ENCODE results near the gene GRK3.
"Not testable (repeated sequence)": the region's sequence is repeated elsewhere in the genome, so short reads cannot be mapped to it uniquely, and the experiment has no call there.

Gene GRK3

DNA sequence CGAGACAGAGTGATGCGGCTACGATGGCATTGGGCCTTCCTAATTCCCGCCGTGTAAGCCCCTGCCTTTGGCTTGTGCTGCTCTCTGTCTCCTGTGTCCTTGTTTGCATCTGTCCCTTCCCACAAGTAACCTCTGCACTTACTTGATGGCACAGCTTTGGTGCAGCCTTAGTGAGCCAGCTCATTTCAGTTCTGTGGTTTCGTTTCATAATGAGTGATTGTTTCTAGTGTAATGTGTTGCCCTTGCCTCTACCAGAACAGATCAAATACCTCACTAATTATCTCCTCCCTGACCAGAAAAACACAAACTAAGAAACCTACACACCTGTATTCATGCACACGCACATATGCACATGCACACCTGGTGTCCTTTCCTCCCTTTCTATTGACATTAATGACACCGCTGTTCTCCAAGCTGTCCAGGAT is 58.8 kb downstream of the GRK3 start:
- ATAC-seq: peak; percentile 97
- H3K4me3 Mint-ChIP-seq: peak overlapping the region; percentile 4
- peak in 1 of 2 donors; percentile 58 for DNase-seq (ENCODE audit: low spot score in 2 of 2)
- peaks cover 23% of the 10 kb centered on the region for H3K4me1 Mint-ChIP-seq
- H3K9me3 Mint-ChIP-seq: no peaks in the 10 kb centered on the region
- no peak overlapping the region for H3K27ac Mint-ChIP-seq
- H3K36me3 Mint-ChIP-seq: no peaks in the 10 kb centered on the region

DNA sequence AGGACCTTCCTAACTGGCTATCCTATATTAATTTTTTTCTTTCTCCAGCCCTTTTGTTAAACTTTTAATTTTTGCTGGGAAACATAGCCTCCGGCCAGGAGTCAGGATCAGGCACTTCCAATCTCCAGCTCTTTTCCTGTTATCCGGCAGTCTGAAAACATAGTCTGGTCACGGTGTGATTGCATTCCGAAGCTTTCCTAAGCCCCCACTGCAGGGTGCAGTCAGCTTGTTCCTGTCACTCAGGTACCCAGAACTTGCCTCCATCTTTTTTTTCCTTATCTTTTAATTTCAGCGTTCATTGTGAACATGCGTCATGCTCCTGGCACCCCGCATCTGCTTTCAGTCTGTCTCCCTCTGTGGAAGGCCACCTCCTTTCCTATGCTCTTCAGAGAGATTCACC is 59.4 kb downstream of the GRK3 start:
- Mint-ChIP-seq H3K27ac (no peak overlapping the region), H3K4me1 (peaks cover 23% of the 10 kb centered on the region), H3K36me3 (no peaks in the 10 kb centered on the region), H3K9me3 (no peaks in the 10 kb centered on the region), H3K4me3 (peak overlapping the region; percentile 4)
- DNase-seq (ENCODE audit: low spot score in 2 of 2): no peak
- ATAC-seq: no peak

DNA sequence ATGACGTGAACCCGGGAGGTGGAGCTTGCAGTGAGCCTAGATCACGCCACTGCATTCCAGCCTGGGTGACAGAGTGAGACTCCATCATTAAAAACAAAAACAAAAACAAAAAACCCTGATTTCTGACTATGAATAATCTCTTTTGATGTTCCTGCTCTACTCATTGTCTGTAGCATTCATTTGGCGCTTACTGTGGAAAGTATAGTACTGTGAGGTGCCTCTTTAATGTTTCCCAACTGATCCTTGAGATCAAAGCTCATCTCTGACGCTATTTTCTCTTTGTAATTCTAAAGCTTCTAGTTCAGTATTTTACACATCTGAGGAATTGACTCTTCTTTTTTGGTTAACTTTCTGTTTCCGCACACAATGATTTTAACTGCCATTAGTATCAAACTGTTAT is 60.0 kb downstream of the GRK3 start:
- H3K27ac Mint-ChIP-seq: no peak overlapping the region
- DNase-seq (ENCODE audit: low spot score in 2 of 2) (no peak), ATAC-seq (no peak)
- H3K36me3 Mint-ChIP-seq: no peaks in the 10 kb centered on the region
- no peaks in the 10 kb centered on the region for H3K9me3 Mint-ChIP-seq
- H3K4me1 Mint-ChIP-seq: peaks cover 23% of the 10 kb centered on the region
- H3K4me3 Mint-ChIP-seq: no peak overlapping the region

DNA sequence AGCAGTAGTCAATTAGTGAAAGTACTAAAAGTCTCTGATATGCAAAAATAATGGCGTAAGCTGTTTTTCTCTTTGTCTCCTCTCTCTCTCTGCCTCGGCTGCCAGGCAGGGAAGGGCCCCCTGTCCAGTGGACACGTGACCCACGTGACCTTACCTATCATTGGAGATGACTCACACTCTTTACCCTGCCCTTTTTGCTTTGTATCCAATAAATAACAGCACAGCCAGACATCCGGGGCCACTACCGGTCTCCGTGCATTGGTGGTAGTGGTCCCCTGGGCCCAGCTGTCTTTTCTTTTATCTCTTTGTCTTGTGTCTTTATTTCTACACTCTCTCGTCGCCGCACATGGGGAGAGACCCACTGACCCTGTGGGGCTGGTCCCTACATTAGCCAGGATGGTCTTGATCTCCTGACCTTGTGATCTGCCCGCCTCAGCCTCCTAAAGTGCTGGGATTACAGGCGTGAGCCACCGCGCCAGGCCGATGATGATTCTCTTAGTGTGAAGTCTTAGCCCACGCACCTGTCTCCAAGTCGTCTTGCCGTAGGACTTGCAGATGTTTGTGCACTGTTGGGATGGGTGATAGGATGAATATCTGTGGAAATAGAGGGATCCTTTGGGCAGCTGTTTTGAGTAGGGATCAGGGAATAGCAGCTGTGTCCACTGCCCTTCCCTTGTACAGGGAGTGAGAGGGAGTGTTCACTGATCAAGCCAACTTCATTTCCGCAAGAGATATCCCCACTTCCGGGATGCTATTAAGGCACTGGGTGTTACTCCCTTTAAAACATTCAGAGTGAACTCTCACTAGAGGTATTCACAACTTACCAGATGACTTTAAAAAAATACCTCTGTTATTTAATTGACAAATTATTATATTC is 61.5 kb downstream of the GRK3 start:
- not testable (repeated sequence) for H3K4me3 Mint-ChIP-seq, ATAC-seq, H3K27ac Mint-ChIP-seq

DNA sequence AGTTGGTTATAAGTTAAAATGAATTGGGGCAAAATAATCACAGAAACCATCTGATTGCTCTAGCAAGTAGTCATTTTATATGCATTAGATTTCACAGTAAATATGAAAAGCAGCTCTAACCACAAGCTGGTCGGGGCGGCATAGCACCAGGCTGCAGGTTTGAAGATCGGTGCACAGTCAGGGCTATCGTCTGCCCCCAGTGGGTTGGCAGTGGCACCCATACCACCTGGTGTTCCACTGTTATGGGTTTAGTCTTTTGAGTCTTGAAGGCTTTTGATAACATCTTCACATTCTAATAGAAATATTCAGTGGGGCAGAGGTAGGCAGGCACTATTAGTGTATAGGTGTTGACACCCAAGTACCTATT is 62.1 kb downstream of the GRK3 start:
- ATAC-seq (no peak), DNase-seq (ENCODE audit: low spot score in 2 of 2) (no peak)
- H3K4me3 Mint-ChIP-seq: no peak overlapping the region
- H3K27ac Mint-ChIP-seq: no peak overlapping the region
- H3K36me3 Mint-ChIP-seq: no peaks in the 10 kb centered on the region
- no peaks in the 10 kb centered on the region for H3K9me3 Mint-ChIP-seq
- H3K4me1 Mint-ChIP-seq: peaks cover 23% of the 10 kb centered on the region

More for the DNA sequence above, 61.5 kb downstream of the GRK3 start:
- not testable (repeated sequence) for H3K36me3 Mint-ChIP-seq; DNase-seq (ENCODE audit: low spot score in 2 of 2); H3K9me3 Mint-ChIP-seq
- H3K4me1 Mint-ChIP-seq: peaks cover 23% of the 10 kb centered on the region

DNA sequence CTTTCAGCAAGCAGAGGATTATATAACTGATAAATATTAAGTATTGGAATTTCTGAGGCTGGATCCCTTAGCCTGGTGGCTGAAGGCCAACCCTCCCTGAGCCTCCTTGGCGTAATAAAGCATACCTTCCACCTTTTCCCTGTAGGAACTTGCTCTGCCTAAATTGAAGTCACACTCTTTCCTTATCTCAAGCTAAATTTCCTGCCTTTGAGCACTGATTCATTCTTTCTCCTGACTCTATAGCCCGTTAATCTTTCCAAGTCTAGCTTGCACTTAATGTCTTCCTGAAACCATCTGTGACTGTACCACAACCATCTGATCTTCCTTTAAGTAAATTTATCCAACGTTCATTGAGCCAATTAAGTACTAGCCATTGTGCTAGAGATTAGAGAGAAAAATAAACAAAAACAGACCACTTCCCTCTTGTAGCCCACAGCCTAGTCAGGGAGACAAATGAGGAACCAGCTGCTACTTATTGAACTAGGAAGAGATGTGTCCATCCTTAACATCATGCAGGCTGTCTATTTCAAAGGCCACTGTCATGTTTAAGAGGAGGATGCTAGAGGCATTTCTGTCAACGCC is 62.9 kb downstream of the GRK3 start:
- no peak overlapping the region for H3K27ac Mint-ChIP-seq
- ATAC-seq (no peak), DNase-seq (ENCODE audit: low spot score in 2 of 2) (no peak)
- no peaks in the 10 kb centered on the region for H3K9me3 Mint-ChIP-seq
- H3K36me3 Mint-ChIP-seq: no peaks in the 10 kb centered on the region
- H3K4me1 Mint-ChIP-seq: peaks cover 17% of the 10 kb centered on the region
- no peak overlapping the region for H3K4me3 Mint-ChIP-seq

DNA sequence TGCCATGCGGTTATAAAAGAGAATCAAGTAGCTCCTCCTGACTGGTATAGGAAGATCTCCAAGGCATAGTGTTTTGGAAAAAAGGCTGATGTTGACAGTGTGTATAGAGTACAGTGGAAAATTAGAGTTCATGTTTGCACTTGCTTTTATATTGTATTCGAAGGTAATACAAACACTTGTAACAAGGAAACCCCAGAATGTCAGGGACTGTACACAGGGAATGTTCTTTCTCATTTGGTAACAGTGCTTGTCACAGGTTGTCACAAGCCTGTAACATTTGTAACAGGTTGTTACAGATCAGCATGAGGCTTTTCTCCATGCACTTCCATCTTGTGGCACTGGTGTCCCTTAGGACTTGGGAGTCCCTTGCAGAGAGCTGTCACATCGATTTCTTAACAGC is 64.0 kb downstream of the GRK3 start:
- H3K4me3 Mint-ChIP-seq: no peak overlapping the region
- no peak for ATAC-seq
- no peak overlapping the region for H3K27ac Mint-ChIP-seq
- no peaks in the 10 kb centered on the region for H3K9me3 Mint-ChIP-seq
- no peak for DNase-seq (ENCODE audit: low spot score in 2 of 2)
- no peaks in the 10 kb centered on the region for H3K36me3 Mint-ChIP-seq
- H3K4me1 Mint-ChIP-seq: peaks cover 8% of the 10 kb centered on the region

DNA sequence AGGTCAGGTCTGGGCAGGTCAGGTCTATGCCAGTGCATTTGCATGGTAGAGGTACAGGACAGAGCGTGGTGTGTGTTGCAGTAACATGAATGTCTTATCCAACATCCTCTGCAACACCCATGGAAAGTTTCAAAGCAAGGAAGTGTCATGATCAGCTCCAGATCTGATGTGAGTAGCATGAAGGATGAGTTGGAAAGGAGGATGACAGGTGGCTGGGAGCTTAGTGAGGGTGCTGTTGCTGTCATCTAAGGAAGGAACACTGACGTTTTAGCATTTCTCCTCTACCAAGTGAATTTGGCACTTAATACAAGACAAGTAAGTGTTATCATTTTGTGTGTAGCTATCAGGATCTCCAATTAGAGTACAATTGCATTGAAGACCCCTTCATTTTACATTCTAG is 65.1 kb downstream of the GRK3 start:
- H3K36me3 Mint-ChIP-seq: no peaks in the 10 kb centered on the region
- ATAC-seq (no peak), DNase-seq (ENCODE audit: low spot score in 2 of 2) (no peak)
- H3K27ac Mint-ChIP-seq: no peak overlapping the region
- no peak overlapping the region for H3K4me3 Mint-ChIP-seq
- no peaks in the 10 kb centered on the region for H3K4me1 Mint-ChIP-seq
- H3K9me3 Mint-ChIP-seq: no peaks in the 10 kb centered on the region

DNA sequence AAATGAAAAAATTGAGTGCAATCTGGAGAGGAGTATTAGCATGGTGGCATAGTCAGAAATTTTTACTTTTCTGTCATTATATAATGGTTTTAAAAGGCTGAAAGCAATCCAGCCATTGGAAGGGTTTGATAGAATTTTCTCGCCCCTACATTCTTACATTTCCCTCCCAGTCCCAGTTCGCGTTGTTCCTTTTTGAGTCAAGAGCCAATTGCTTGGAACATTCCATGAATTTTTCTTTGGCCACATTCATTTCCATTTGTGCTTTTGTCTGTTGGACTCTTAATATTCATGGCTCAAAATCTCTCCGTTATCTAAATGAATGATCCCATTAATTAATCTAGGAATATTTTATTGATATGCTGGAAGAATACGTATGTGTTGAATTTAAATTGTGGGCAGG is 66.0 kb downstream of the GRK3 start:
- ATAC-seq (no peak), DNase-seq (ENCODE audit: low spot score in 2 of 2) (no peak)
- Mint-ChIP-seq H3K4me1 (no peaks in the 10 kb centered on the region), H3K27ac (no peak overlapping the region), H3K4me3 (no peak overlapping the region), H3K9me3 (no peaks in the 10 kb centered on the region), H3K36me3 (no peaks in the 10 kb centered on the region)

DNA sequence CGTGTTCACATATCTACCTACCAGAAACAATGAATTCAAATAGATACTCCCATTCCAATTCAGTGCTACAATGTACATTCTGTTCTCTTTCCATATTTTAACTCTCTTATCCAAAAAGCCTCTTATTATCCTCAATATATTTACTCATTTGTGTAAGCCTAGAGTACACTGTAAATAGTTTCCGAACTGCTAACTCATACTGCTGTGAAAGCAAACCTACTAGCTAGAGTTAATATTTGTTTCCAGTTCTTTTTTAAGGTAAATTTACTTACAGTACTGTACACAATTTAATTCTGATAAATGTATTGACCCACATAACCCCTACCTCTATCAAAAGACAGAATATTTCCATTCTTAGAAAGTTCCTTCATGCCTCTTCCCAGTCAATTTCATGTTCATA is 71.8 kb downstream of the GRK3 start:
- peaks cover 2% of the 10 kb centered on the region for H3K4me1 Mint-ChIP-seq
- no peak overlapping the region for H3K27ac Mint-ChIP-seq
- H3K4me3 Mint-ChIP-seq: no peak overlapping the region
- DNase-seq (ENCODE audit: low spot score in 2 of 2) (no peak), ATAC-seq (no peak)
- no peaks in the 10 kb centered on the region for H3K36me3 Mint-ChIP-seq
- peaks cover 2% of the 10 kb centered on the region for H3K9me3 Mint-ChIP-seq

DNA sequence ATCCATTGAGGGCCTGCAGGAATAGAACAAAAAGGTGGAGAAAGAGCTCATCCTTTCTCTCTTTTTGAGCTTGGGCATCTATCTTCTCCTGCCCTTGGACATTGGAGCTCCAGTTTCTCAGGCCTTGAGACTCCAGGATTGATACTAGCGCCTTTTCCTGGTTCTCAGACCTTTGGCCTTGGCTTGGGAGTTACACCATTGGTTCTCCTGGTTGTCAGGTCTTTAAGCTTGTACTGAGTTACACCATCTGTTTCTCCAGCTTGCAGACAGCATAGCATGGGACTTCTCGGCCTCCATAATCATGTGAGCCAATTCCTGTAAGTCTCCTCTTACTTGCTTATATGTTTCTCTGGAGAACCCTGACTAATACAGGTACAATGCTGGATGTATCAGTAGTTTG is 72.6 kb downstream of the GRK3 start:
- Mint-ChIP-seq H3K4me3 (no peak overlapping the region), H3K27ac (no peak overlapping the region), H3K9me3 (peaks cover 2% of the 10 kb centered on the region), H3K36me3 (no peaks in the 10 kb centered on the region), H3K4me1 (peaks cover 7% of the 10 kb centered on the region)
- DNase-seq (ENCODE audit: low spot score in 2 of 2) (no peak), ATAC-seq (no peak)

DNA sequence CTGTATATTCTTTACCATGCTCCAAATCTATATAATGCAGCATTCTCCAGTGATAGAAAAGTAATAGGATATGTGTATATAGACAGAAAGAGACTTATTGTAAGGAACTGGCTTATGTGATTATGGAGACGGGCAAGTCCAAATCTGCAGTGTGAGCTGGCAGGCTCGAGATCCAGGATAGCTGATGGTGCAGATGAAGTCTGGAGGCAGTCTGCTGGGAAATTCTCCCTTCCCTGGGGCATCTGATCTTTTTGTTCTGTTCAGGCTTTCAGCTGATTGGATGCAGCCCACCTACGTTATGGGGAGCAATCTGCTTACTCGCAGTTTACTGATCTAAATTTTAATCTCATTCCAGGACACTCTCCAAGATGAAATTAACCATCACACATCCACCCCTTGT is 73.2 kb downstream of the GRK3 start:
- peaks cover 7% of the 10 kb centered on the region for H3K4me1 Mint-ChIP-seq
- H3K27ac Mint-ChIP-seq: no peak overlapping the region
- ATAC-seq: no peak
- DNase-seq (ENCODE audit: low spot score in 2 of 2): no peak
- H3K36me3 Mint-ChIP-seq: no peaks in the 10 kb centered on the region
- no peak overlapping the region for H3K4me3 Mint-ChIP-seq
- H3K9me3 Mint-ChIP-seq: peaks cover 2% of the 10 kb centered on the region

DNA sequence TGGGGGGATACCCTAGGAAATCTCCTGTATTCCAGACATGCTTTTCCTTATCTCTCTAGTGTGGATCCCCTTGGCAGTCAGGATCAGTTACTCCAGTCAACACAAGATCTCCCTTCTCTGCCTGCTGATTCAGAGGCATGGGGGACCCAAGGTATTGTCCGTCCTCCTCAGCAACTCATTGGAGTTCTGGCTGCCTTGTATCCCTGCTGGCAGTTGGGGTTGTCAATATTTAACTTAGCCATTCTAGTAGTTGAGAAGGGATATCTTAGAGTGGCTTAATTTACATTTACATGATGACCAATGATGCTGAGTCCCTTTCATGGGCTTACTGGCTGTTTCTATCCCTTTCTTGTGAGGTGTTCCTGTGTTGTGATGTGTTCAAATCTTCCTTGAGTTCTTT is 74.2 kb downstream of the GRK3 start:
- DNase-seq (ENCODE audit: low spot score in 2 of 2) (no peak), ATAC-seq (no peak)
- H3K36me3 Mint-ChIP-seq: no peaks in the 10 kb centered on the region
- no peak overlapping the region for H3K4me3 Mint-ChIP-seq
- peaks cover 2% of the 10 kb centered on the region for H3K9me3 Mint-ChIP-seq
- H3K27ac Mint-ChIP-seq: no peak overlapping the region
- peaks cover 7% of the 10 kb centered on the region for H3K4me1 Mint-ChIP-seq

DNA sequence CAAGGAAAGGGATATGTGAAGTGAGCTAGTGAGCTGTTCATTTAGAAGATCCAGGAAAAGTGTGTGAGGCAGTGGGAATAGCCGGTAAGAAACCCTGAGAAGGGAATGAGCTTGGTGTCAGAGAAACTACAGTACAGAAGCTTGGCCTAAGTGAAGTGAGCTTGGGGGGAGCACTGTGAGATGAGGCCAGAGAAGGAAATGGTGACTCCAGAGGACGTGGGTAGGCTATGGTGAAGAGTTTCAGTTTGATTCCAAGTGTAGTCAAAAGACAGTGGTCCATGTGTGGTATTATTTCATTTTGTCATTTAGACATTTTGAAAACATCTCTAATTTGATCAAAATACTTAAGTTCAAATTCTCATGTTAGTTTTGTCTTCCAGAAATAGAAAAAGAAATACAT is 77.2 kb downstream of the GRK3 start:
- no peak for DNase-seq (ENCODE audit: low spot score in 2 of 2)
- H3K36me3 Mint-ChIP-seq: no peaks in the 10 kb centered on the region
- no peak overlapping the region for H3K27ac Mint-ChIP-seq

DNA sequence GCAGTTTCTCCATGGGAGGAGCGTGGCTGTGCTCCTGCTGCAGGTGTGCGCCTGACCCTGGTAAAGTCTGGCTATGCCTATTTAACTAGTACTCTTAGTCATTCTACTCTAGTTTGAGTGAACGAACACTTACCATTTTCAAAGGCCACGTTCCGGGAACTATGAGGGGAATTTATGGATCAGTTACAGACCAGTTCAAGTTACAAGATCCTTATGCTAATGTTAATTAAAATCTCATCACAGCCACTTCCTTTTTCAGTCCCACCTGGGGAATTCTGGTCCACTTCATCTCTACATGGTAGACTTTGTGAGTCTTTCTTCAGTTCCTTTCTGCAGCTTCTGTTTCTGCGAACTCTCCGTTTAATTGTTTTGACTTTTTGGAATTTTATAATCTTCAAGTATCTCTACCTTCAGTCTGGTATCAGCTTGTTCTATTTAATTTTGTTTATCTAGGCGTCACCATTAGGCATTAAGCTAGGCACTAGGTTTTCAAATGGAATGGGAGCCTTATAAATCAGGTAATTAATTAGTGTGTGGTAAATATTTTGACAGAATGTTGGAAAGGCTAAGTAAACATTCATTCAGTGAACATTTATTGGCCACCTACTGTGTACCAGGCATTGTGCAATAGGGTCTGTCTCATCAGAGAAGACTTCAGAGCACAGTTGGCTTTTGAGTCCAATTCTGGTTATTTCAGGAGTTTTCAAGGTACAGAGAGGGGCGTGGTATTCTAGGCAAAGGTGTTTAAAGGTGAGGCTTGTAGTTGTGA is 78.9 kb downstream of the GRK3 start:
- Mint-ChIP-seq H3K4me3 (no peak overlapping the region), H3K36me3 (no peaks in the 10 kb centered on the region), H3K4me1 (peaks cover 7% of the 10 kb centered on the region), H3K27ac (no peak overlapping the region), H3K9me3 (peaks cover 2% of the 10 kb centered on the region)
- ATAC-seq: no peak
- DNase-seq (ENCODE audit: low spot score in 2 of 2): no peak

More for the DNA sequence above, 77.2 kb downstream of the GRK3 start:
- H3K4me3 Mint-ChIP-seq: no peak overlapping the region
- H3K4me1 Mint-ChIP-seq: peaks cover 7% of the 10 kb centered on the region
- H3K9me3 Mint-ChIP-seq: peaks cover 2% of the 10 kb centered on the region
- no peak for ATAC-seq

DNA sequence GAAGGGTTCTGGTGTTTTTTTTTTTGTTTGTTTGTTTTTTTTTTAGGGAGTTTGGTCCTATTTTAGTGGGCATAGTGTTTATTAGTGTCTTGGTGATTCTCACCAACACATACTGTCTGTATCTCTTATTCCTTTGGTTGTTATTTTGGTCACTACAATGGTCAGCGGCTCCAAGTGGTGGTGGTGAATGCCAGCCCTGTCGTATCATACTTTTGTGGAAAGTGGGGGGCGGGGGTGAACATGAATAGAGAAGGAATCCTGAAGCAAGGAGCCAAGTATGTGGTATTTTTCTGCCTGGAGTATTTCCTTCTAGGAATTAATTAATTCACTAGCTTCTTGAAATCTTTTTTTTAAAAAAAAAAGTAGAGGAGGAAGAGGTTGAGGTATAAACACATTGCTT is 79.6 kb downstream of the GRK3 start:
- Mint-ChIP-seq H3K4me1 (peaks cover 7% of the 10 kb centered on the region), H3K36me3 (no peaks in the 10 kb centered on the region), H3K9me3 (peaks cover 2% of the 10 kb centered on the region), H3K4me3 (no peak overlapping the region), H3K27ac (no peak overlapping the region)
- DNase-seq (ENCODE audit: low spot score in 2 of 2) (no peak), ATAC-seq (no peak)

Data from stimulated activated effector memory CD8-positive, alpha-beta T cell treated with anti-CD3 and anti-CD28 coated beads, Interleukin-12 subunit alpha, Interleukin-12 subunit beta, amount 100 ng/mL, for 72 hours (primary cell).